ENCODE data around the gene TMEM63A. TPM values are rescaled to one million over a fixed set of nuclear protein-coding genes. Genes with fewer than 3 reads are reported as not detected.
"Not testable (repeated sequence)": the region's sequence is repeated elsewhere in the genome, so short reads cannot be mapped to it uniquely, and the experiment has no call there.

The TMEM63A gene
- polyA plus RNA-seq, 3 donors = 3.0 to 48.0 (median 5.8) TPM

DNA sequence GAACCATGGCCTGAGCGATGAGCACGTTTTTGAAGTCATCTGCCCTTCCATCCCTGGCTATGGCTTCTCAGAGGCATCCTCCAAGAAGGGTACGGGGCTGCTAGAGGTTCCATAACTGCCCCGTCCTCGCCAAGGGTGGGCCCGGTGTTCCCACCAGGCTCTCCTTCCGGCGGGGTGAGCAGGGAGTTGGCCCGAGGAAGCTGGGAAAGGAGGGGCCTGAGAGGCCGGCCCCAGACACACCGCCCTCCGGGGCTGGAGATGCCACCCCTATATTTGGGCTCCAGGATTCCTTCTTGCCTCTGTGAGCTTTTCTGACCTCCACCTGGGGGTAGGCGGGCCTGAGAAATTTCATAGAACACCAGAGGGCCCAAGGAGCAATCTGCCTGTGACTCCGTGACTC lies 43.4 kb downstream of the TMEM63A start:
- Mint-ChIP-seq H3K27me3 (ENCODE audit: low read depth in 3 of 3) (peaks cover 0 to 4% (median 0%) of the 10 kb centered on the region in 3 donors), H3K4me1 (peaks cover 5% of the 10 kb centered on the region), H3K9me3 (peaks cover 0 to 4% (median 0%) of the 10 kb centered on the region in 7 donors), H3K27ac (no peak overlapping the region), H3K36me3 (peaks cover 10 to 29% of the 10 kb centered on the region in 2 donors), H3K4me3 (no peak overlapping the region)
- 96% methylated on average over 12 of the region's 14 CpGs for WGBS (ENCODE audit: insufficient coverage)
- no peaks in the 10 kb centered on the region for H3K79me2 ChIP-seq (ENCODE audit: insufficient read depth, low read length)
- peaks cover 3 to 4% of the 10 kb centered on the region in 2 donors for H3K36me3 ChIP-seq (replicated peaks in 1 of 2; ENCODE audit: control insufficient read depth in 1 of 2, insufficient read depth in 2 of 2, low read length in 2 of 2)
- H2AFZ ChIP-seq (ENCODE audit: insufficient read depth, low read depth, low read length, poor library complexity, severe bottlenecking) = no peak overlapping the region
- H3K4me1 ChIP-seq (ENCODE audit: control insufficient read depth in 1 of 2, insufficient read depth in 2 of 2, low read length in 2 of 2) = no peaks in the 10 kb centered on the region
- no peak overlapping the region for H3K9ac ChIP-seq (ENCODE audit: insufficient read depth, low read length, poor library complexity, severe bottlenecking)
- no peak for DNase-seq
- TF ChIP-seq, protein P1, sequence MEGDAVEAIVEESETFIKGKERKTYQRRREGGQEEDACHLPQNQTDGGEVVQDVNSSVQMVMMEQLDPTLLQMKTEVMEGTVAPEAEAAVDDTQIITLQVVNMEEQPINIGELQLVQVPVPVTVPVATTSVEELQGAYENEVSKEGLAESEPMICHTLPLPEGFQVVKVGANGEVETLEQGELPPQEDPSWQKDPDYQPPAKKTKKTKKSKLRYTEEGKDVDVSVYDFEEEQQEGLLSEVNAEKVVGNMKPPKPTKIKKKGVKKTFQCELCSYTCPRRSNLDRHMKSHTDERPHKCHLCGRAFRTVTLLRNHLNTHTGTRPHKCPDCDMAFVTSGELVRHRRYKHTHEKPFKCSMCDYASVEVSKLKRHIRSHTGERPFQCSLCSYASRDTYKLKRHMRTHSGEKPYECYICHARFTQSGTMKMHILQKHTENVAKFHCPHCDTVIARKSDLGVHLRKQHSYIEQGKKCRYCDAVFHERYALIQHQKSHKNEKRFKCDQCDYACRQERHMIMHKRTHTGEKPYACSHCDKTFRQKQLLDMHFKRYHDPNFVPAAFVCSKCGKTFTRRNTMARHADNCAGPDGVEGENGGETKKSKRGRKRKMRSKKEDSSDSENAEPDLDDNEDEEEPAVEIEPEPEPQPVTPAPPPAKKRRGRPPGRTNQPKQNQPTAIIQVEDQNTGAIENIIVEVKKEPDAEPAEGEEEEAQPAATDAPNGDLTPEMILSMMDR (IDR thresholded peaks at IDR 0.05) = no peak
- no peaks in the 10 kb centered on the region for H3K27me3 ChIP-seq (ENCODE audit: control insufficient read depth in 2 of 2, insufficient read depth in 2 of 2, low read length in 2 of 2)
- H3K9me3 ChIP-seq (replicated peaks in 1 of 2; ENCODE audit: control insufficient read depth in 1 of 2, insufficient read depth in 1 of 2, low read length in 2 of 2) = no peaks in the 10 kb centered on the region
- H3K4me2 ChIP-seq (replicated peaks; ENCODE audit: extremely low read depth, low read length, poor library complexity, severe bottlenecking) = no peak overlapping the region
- no peak overlapping the region for H3K4me3 ChIP-seq (replicated peaks in 1 of 3; ENCODE audit: low read depth in 2 of 3, low read length in 3 of 3)
- no peaks in the 10 kb centered on the region for H4K20me1 ChIP-seq (ENCODE audit: insufficient read depth, low read length)
- H3K27ac ChIP-seq (ENCODE audit: low read depth in 1 of 2, low read length in 2 of 2) = no peak overlapping the region
- intact Hi-C loops (cut with micrococcal nuclease) = no loop called here

DNA sequence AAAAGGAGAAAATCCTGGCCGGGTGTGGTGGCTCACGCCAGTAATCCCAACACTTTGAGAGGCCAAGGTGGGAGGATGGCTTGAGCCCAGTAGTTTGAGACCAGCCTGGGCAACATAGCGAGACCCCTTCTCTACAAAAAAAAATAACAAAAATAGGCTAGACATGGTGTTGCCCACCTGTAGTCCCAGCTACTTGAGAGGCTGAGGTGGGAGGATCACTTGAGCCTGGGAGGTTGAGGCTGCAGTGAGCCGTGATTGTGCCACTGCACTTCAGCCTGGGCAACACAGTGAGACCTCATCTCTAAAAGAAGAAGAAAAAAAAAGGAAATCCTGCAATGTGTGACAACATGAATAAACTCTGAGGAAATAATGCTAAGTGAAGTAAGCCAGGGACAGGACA lies 45.9 kb downstream of the TMEM63A start:
- H3K4me1 ChIP-seq (ENCODE audit: control insufficient read depth in 1 of 2, insufficient read depth in 2 of 2, low read length in 2 of 2); H3K27me3 Mint-ChIP-seq (ENCODE audit: low read depth in 3 of 3); H2AFZ ChIP-seq (ENCODE audit: insufficient read depth, low read depth, low read length, poor library complexity, severe bottlenecking); H3K4me3 ChIP-seq (replicated peaks in 1 of 3; ENCODE audit: low read depth in 2 of 3, low read length in 3 of 3); H3K9me3 Mint-ChIP-seq; H3K9ac ChIP-seq (ENCODE audit: insufficient read depth, low read length, poor library complexity, severe bottlenecking); DNase-seq; H3K27me3 ChIP-seq (ENCODE audit: control insufficient read depth in 2 of 2, insufficient read depth in 2 of 2, low read length in 2 of 2); intact Hi-C loops (cut with micrococcal nuclease); H3K27ac ChIP-seq (ENCODE audit: low read depth in 1 of 2, low read length in 2 of 2); H3K9me3 ChIP-seq (replicated peaks in 1 of 2; ENCODE audit: control insufficient read depth in 1 of 2, insufficient read depth in 1 of 2, low read length in 2 of 2); H3K79me2 ChIP-seq (ENCODE audit: insufficient read depth, low read length); H4K20me1 ChIP-seq (ENCODE audit: insufficient read depth, low read length); H3K4me1 Mint-ChIP-seq; H3K4me2 ChIP-seq (replicated peaks; ENCODE audit: extremely low read depth, low read length, poor library complexity, severe bottlenecking); H3K4me3 Mint-ChIP-seq: not testable (repeated sequence)
- H3K36me3 ChIP-seq (replicated peaks in 1 of 2; ENCODE audit: control insufficient read depth in 1 of 2, insufficient read depth in 2 of 2, low read length in 2 of 2) = peaks cover 3 to 19% of the 10 kb centered on the region in 2 donors
- 33% methylated on average over 1 of the region's 4 CpGs for WGBS (ENCODE audit: insufficient coverage)
- peak overlapping the region in 3 of 7 donors; percentile 12 to 19 (median 14) for H3K27ac Mint-ChIP-seq
- H3K36me3 Mint-ChIP-seq = peaks cover 21 to 42% of the 10 kb centered on the region in 2 donors

Measured in CD14-positive monocyte (primary cell).